HepG2 (cell line): Measurements from ENCODE around the gene TCAF1. TPM values are rescaled to one million over a fixed set of nuclear protein-coding genes. Genes with fewer than 3 reads are reported as not detected.
A peak's percentile ranks its signal among the peaks of the same experiment; 100 is the strongest.

Experiments
- AFF4 ChIP-seq: sonication (generic); formaldehyde crosslinking; IDR thresholded peaks from 2 replicates; pipeline ENCODE4 v1.4.0; 2020; ENCODE audit warnings: missing genetic modification reagents
- DR1 ChIP-seq: sonication (generic); formaldehyde crosslinking; IDR thresholded peaks from 2 replicates; pipeline ENCODE4 v1.8.0; 2021; ENCODE audit warnings: mild to moderate bottlenecking, missing genetic modification reagents, inconsistent platforms
- GABPB1 ChIP-seq: IDR thresholded peaks from 2 replicates; pipeline ENCODE4 v1.6.1; 2016; ENCODE audit warnings: mild to moderate bottlenecking, missing genetic modification reagents, moderate library complexity, missing compliant biosample characterization
- GZF1 ChIP-seq: sonication (generic); formaldehyde crosslinking; IDR thresholded peaks from 2 replicates; pipeline ENCODE4 v1.5.1; 2020; ENCODE audit warnings: mild to moderate bottlenecking, missing genetic modification reagents
- KLF13 ChIP-seq: sonication (generic); formaldehyde crosslinking; IDR thresholded peaks from 2 replicates; pipeline ENCODE4 v1.4.0; 2020; ENCODE audit warnings: mild to moderate bottlenecking, missing genetic modification reagents
- KLF16 ChIP-seq, 2 experiments: sonication (generic) in 1 of 2; formaldehyde crosslinking in 1 of 2; IDR thresholded peaks; 2 replicates each; pipeline versions ENCODE4 v1.6.1 to v1.8.0; 2016 to 2023; ENCODE audit warnings: missing genetic modification reagents in 2 of 2, missing compliant biosample characterization in 1 of 2
- MED8 ChIP-seq: sonication (generic); formaldehyde crosslinking; IDR thresholded peaks from 2 replicates; pipeline ENCODE4 v1.8.1; 2023; ENCODE audit warnings: mild to moderate bottlenecking, missing genetic modification reagents; ENCODE audit not compliant: insufficient replicate concordance
- NBN ChIP-seq: fragments of 450-650 bp; conservative IDR thresholded peaks from 2 replicates; pipeline ENCODE4 v1.6.1; 2017
- PHB2 ChIP-seq: fragments of 450-650 bp; IDR thresholded peaks from 2 replicates; pipeline ENCODE4 v1.6.1; 2018; ENCODE audit not compliant: partially characterized antibody
- PREB ChIP-seq: sonication (generic); formaldehyde crosslinking; IDR thresholded peaks from 2 replicates; pipeline ENCODE4 v1.4.0; 2020; ENCODE audit warnings: missing genetic modification reagents
- PRMT3 ChIP-seq: sonication (generic); formaldehyde crosslinking; IDR thresholded peaks from 2 replicates; pipeline ENCODE4 v1.8.1; 2022; ENCODE audit warnings: low read depth, mild to moderate bottlenecking, moderate library complexity, missing genetic modification reagents, borderline replicate concordance
- SALL1 ChIP-seq: sonication (generic); formaldehyde crosslinking; IDR thresholded peaks from 2 replicates; pipeline ENCODE4 v1.8.0; 2022; ENCODE audit warnings: mild to moderate bottlenecking, missing genetic modification reagents
- SNAI1 ChIP-seq: sonication (generic); formaldehyde crosslinking; IDR thresholded peaks from 2 replicates; pipeline ENCODE4 v1.5.0; 2020; ENCODE audit warnings: mild to moderate bottlenecking, missing genetic modification reagents, borderline replicate concordance
- U2AF2 ChIP-seq: fragments of 200-400 bp; formaldehyde crosslinking; IDR thresholded peaks from 2 replicates; pipeline ENCODE4 v1.6.1; 2017; ENCODE audit warnings: low read depth, mild to moderate bottlenecking, low read length
- ZBTB42 ChIP-seq: sonication (generic); formaldehyde crosslinking; IDR thresholded peaks from 2 replicates; pipeline ENCODE4 v1.5.0; 2020; ENCODE audit warnings: mild to moderate bottlenecking, missing genetic modification reagents
- ZNF264 ChIP-seq: sonication (generic); formaldehyde crosslinking; IDR thresholded peaks from 2 replicates; pipeline ENCODE4 v1.4.0; 2020; ENCODE audit warnings: missing genetic modification reagents
- ZNF446 ChIP-seq: sonication (generic); formaldehyde crosslinking; IDR thresholded peaks from 2 replicates; pipeline ENCODE4 v1.5.0; 2020; ENCODE audit warnings: mild to moderate bottlenecking, missing genetic modification reagents
- ZNF549 ChIP-seq: sonication (generic); formaldehyde crosslinking; IDR thresholded peaks from 2 replicates; pipeline ENCODE4 v1.5.0; 2020; ENCODE audit warnings: missing genetic modification reagents
- ZNF609 ChIP-seq: sonication (generic); formaldehyde crosslinking; IDR thresholded peaks from 2 replicates; pipeline ENCODE4 v1.4.0; 2020; ENCODE audit warnings: mild to moderate bottlenecking, missing genetic modification reagents, borderline replicate concordance
- ZNF766 ChIP-seq: sonication (generic); formaldehyde crosslinking; IDR thresholded peaks from 2 replicates; pipeline ENCODE4 v1.5.0; 2020; ENCODE audit warnings: missing genetic modification reagents, borderline replicate concordance
- ZNF773 ChIP-seq: sonication (generic); formaldehyde crosslinking; IDR thresholded peaks from 2 replicates; pipeline ENCODE4 v1.4.0; 2020; ENCODE audit warnings: missing genetic modification reagents, borderline replicate concordance
- ZSCAN21 ChIP-seq: sonication (generic); formaldehyde crosslinking; IDR thresholded peaks from 2 replicates; pipeline ENCODE4 v1.8.0; 2022; ENCODE audit warnings: mild to moderate bottlenecking, missing genetic modification reagents, moderate library complexity, borderline replicate concordance
- polyA plus RNA-seq, 8 experiments: library from polyadenylated mRNA; depleted of rRNA in 3 of 8; stranded (reverse) in 7 of 8; unstranded in 1 of 8; fragments of >200 nt; fragmentation: Illumina TruSeq in 4 of 8; extraction: Trizol in 4 of 8; gene quantifications; 2 replicates each; pipeline versions ENCODE4 v1.2.1 to v1.2.3, GENCODE V29; 2011 to 2016; ENCODE audit warnings: low read depth in 4 of 8, missing spikeins in 1 of 8, mixed read lengths in 1 of 8; ENCODE audit not compliant: insufficient read depth in 1 of 8
- total RNA-seq, 5 experiments: library from RNA; depleted of rRNA; stranded (reverse); fragments of >200 nt; fragmentation: Illumina TruSeq; extraction: Trizol; gene quantifications; 2 replicates each; pipeline ENCODE4 v1.2.3, GENCODE V29; 2016; ENCODE audit warnings: low read depth in 1 of 5

Gene TCAF1
- total and polyA plus RNA-seq, 2 of the 13 experiments (the other 11 are each of a cell fraction or from before 2014, with no cell fraction given): 36.2 to 101 TPM

GRCh38 chr7:143882020-143882603 lies 19.9 kb downstream of the TCAF1 start (continued):
- TF ChIP-seq ZNF609: no peak
- peak; percentile 86 for TF ChIP-seq SALL1
- TF ChIP-seq PREB (CRISPR knock-in tag): no peak
- no peak for TF ChIP-seq KLF16 (CRISPR knock-in tag; IDR thresholded peaks at IDR 0.05)
- TF ChIP-seq KLF13 (CRISPR knock-in tag): no peak
- no peak for TF ChIP-seq ZNF549 (CRISPR knock-in tag)
- TF ChIP-seq PHB2: no peak
- TF ChIP-seq ZNF446 (CRISPR knock-in tag): 0 out of 2 replicates have a peak, but pooled peaks have one; percentile 62
- no peak for TF ChIP-seq ZNF766 (CRISPR knock-in tag)
- no peak for TF ChIP-seq ZNF264 (CRISPR knock-in tag)
- TF ChIP-seq NBN: no peak
- TF ChIP-seq SNAI1 (CRISPR knock-in tag): no peak
- TF ChIP-seq MED8: no peak
- TF ChIP-seq AFF4: no peak
- no peak for TF ChIP-seq PRMT3
- no peak; the same call in 1 of the 2 replicates for TF ChIP-seq GABPB1 (CRISPR knock-in tag)
- no peak for TF ChIP-seq GZF1 (CRISPR knock-in tag)
- TF ChIP-seq U2AF2: no peak
- TF ChIP-seq ZBTB42: no peak
- TF ChIP-seq DR1 (CRISPR knock-in tag): no peak
- TF ChIP-seq ZSCAN21: no peak
- TF ChIP-seq ZNF773 (CRISPR knock-in tag): no peak
